Measurements from ENCODE around the gene SCN4B. TPM values are rescaled to one million over a fixed set of nuclear protein-coding genes. Genes with fewer than 3 reads are reported as not detected.
A peak's percentile ranks its signal among the peaks of the same experiment; 100 is the strongest.

The SCN4B gene
- total RNA-seq, 1 experiment from 2014 or later, result not detected

DNA sequence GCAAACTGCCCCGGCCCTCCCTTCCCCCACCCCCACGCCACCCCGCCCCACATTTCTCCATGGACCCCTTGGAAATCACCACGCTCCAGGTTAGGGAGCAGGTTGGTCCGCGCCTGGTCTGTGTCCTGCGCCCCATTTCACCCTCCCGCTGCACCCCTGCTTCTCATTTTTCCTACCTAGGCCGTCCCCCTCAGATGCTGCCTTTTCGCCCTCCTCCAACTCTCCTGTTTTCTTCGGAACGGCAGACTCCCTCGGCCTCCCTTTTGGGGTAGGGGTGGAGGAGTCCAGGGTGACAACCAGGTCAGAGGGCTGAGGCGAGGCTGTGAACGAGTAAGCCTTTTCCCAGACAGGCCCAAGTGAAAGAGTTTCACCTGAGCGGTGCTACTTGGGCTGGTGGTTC, 893 bp upstream of the SCN4B start:
- Histone ChIP-seq H3K27ac (no peak overlapping the region), H4K20me1 (ENCODE audit: insufficient read depth) (no peaks in the 10 kb centered on the region), H3K27me3 (ENCODE audit: insufficient read depth, low read depth) (peaks cover 86% of the 10 kb centered on the region), H3F3A (ENCODE audit: insufficient read depth, low read depth) (peaks cover 5% of the 10 kb centered on the region; the same call in 1 of the 2 replicates), H3K79me2 (ENCODE audit: low read depth) (no peaks in the 10 kb centered on the region), H3K36me3 (ENCODE audit: low read depth) (no peaks in the 10 kb centered on the region), H2AFZ (no peak overlapping the region), H3K9me2 (ENCODE audit: insufficient read depth) (no peaks in the 10 kb centered on the region), H3K4me2 (no peak overlapping the region), H3K9me3 (ENCODE audit: insufficient read depth, low read depth) (no peaks in the 10 kb centered on the region), H3K4me3 (no peak overlapping the region), H3K4me1 (replicated peaks; ENCODE audit: insufficient read depth) (no peaks in the 10 kb centered on the region; the same call in 1 of the 2 replicates)
- CTCF ChIA-PET, result interaction anchor here (0.7 kb wide), 1 partner anchor 111 kb away, joined by 12 read pairs; the partner anchor contains the start of gene MPZL2
- POLR2A ChIA-PET (ENCODE audit: unreplicated experiment), result no interaction called here
- intact Hi-C loops (cut with micrococcal nuclease; ENCODE audit: unreplicated experiment), result no loop called here
- TF ChIP-seq EZH2 (IDR thresholded peaks at IDR 0.05; ENCODE audit: low read depth), result no peak
- TF ChIP-seq, protein P1, sequence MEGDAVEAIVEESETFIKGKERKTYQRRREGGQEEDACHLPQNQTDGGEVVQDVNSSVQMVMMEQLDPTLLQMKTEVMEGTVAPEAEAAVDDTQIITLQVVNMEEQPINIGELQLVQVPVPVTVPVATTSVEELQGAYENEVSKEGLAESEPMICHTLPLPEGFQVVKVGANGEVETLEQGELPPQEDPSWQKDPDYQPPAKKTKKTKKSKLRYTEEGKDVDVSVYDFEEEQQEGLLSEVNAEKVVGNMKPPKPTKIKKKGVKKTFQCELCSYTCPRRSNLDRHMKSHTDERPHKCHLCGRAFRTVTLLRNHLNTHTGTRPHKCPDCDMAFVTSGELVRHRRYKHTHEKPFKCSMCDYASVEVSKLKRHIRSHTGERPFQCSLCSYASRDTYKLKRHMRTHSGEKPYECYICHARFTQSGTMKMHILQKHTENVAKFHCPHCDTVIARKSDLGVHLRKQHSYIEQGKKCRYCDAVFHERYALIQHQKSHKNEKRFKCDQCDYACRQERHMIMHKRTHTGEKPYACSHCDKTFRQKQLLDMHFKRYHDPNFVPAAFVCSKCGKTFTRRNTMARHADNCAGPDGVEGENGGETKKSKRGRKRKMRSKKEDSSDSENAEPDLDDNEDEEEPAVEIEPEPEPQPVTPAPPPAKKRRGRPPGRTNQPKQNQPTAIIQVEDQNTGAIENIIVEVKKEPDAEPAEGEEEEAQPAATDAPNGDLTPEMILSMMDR (conservative IDR thresholded peaks at IDR 0.05), result no peak
- DNase-seq, result no peak
- no TSS peak for BruUV-seq (replicated peaks)

DNA sequence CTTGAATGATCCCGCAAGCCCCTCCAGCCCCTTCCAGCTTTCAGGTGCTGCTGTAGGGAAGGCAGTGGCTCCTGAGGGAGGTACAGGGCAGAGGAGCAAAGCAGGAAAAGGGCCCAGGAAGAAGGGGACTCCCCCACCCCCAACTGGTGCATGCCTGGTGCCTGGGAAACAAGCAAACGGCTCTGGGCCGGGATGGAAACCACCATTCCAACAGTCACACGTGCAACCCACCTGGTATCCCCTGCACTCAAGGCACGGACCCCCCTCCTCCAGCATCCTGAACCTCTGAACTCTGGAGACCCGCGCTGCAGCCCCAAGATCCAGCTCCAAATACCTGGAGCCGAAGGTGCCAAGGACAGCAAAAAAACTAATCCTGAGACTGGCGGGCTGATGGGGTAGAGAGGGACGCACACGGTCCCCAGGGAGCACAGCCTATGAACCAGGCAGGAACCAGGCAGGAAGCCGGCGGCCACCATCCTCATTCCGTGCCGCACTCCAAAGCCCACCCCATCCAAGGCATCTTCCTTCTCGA, 537 bp downstream of the SCN4B start:
- ChIA-PET CTCF (no interaction called here), POLR2A (ENCODE audit: unreplicated experiment) (interaction anchor here (0.6 kb wide), 1 partner anchor 100 kb away, joined by 5 read pairs; the partner anchor contains the start of gene MPZL3)
- intact Hi-C loops (cut with micrococcal nuclease; ENCODE audit: unreplicated experiment), result no loop called here
- Histone ChIP-seq H3K36me3 (ENCODE audit: low read depth) (no peaks in the 10 kb centered on the region), H3F3A (ENCODE audit: insufficient read depth, low read depth) (peaks cover 5% of the 10 kb centered on the region; the same call in 1 of the 2 replicates), H3K9me3 (ENCODE audit: insufficient read depth, low read depth) (no peaks in the 10 kb centered on the region), H3K9me2 (ENCODE audit: insufficient read depth) (no peaks in the 10 kb centered on the region), H4K20me1 (ENCODE audit: insufficient read depth) (no peaks in the 10 kb centered on the region), H2AFZ (no peak overlapping the region), H3K27ac (no peak overlapping the region), H3K4me1 (replicated peaks; ENCODE audit: insufficient read depth) (no peaks in the 10 kb centered on the region; the same call in 1 of the 2 replicates), H3K27me3 (ENCODE audit: insufficient read depth, low read depth) (peaks cover 72% of the 10 kb centered on the region), H3K4me2 (no peak overlapping the region), H3K79me2 (ENCODE audit: low read depth) (no peaks in the 10 kb centered on the region), H3K4me3 (no peak overlapping the region)
- TF ChIP-seq, protein P1 (conservative IDR thresholded peaks at IDR 0.05), result no peak
- TF ChIP-seq EZH2 (IDR thresholded peaks at IDR 0.05; ENCODE audit: low read depth), result no peak
- no TSS peak for BruUV-seq (replicated peaks)
- no peak for DNase-seq

DNA sequence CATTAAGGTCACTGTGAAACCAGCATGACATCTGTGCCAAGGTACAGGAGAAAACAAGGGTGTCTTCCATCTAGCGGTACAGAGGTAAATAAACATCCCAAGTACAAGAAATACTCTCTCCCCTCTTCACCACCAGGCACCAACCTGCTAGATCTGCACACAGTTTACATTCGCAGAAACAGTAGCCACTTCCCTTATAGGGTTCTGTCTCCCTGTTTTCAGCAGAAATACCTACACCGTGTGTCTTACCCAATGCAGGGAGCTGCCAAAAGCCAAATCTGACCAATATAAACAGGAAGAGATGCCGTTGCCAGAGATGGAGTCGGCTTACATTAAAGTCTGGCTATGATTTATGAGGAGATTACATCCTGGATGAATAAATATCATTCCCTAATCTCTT, 1.2 kb downstream of the SCN4B start:
- BruUV-seq (replicated peaks), result no TSS peak
- POLR2A ChIA-PET (ENCODE audit: unreplicated experiment), result no interaction called here
- CTCF ChIA-PET, result no interaction called here
- TF ChIP-seq, protein P1 (conservative IDR thresholded peaks at IDR 0.05), result no peak
- TF ChIP-seq EZH2 (IDR thresholded peaks at IDR 0.05; ENCODE audit: low read depth), result no peak
- Histone ChIP-seq H3K4me3 (no peak overlapping the region), H3K27me3 (ENCODE audit: insufficient read depth, low read depth) (peaks cover 72% of the 10 kb centered on the region), H4K20me1 (ENCODE audit: insufficient read depth) (no peaks in the 10 kb centered on the region), H3F3A (ENCODE audit: insufficient read depth, low read depth) (peaks cover 5% of the 10 kb centered on the region; the same call in 1 of the 2 replicates), H3K4me2 (no peak overlapping the region), H3K36me3 (ENCODE audit: low read depth) (no peaks in the 10 kb centered on the region), H3K9me3 (ENCODE audit: insufficient read depth, low read depth) (no peaks in the 10 kb centered on the region), H2AFZ (no peak overlapping the region), H3K27ac (no peak overlapping the region), H3K9me2 (ENCODE audit: insufficient read depth) (no peaks in the 10 kb centered on the region), H3K79me2 (ENCODE audit: low read depth) (no peaks in the 10 kb centered on the region), H3K4me1 (replicated peaks; ENCODE audit: insufficient read depth) (no peaks in the 10 kb centered on the region; the same call in 1 of the 2 replicates)
- DNase-seq, result peak in 1 of 2 experiments; percentile 58
- intact Hi-C loops (cut with micrococcal nuclease; ENCODE audit: unreplicated experiment), result no loop called here

All from PC-9 (cell line).